SK-N-SH (cell line): Measurements from ENCODE around the gene P2RY11. TPM values are rescaled to one million over a fixed set of nuclear protein-coding genes. Genes with fewer than 3 reads are reported as not detected.
A peak's percentile ranks its signal among the peaks of the same experiment; 100 is the strongest.

Source experiments
- CTCF ChIA-PET: fragments of 300-600, 350-600 bp; formaldehyde crosslinking; extraction: SDS; loops from one replicate; lab custom pipeline; 2021; lab: Yijun Ruan, JAX
- POLR2A ChIA-PET: fragments of 350-600 bp; sonication (Branson Sonifier 250); formaldehyde crosslinking; extraction: SDS; loops from one replicate; lab custom pipeline; 2020; ENCODE audit warnings: antibody characterized with exemption, inconsistent platforms; lab: Yijun Ruan, JAX
- DNase-seq: peaks from one replicate; pipeline ENCODE4 v3.0.0; 2012
- H2AFZ ChIP-seq: fragments of 200-600 bp; sonication (generic); 2 replicates; pipeline ENCODE4 v1.8.1; 2016; ENCODE audit warnings: antibody characterized with exemption, mild to moderate bottlenecking, low read depth
- H3F3A ChIP-seq: fragments of 200-600 bp; sonication (generic); replicated peaks from 2 replicates; pipeline ENCODE3; 2016; ENCODE audit warnings: antibody characterized with exemption, mild to moderate bottlenecking; ENCODE audit not compliant: insufficient read depth
- H3K27ac ChIP-seq, 2 experiments: fragments of 200-500 bp in 1 of 2; fragments of 200-600 bp in 1 of 2; sonication (Bioruptor generic) in 1 of 2; sonication (generic), shearing (Covaris generic) in 1 of 2; 2 replicates each; pipeline versions ENCODE4 v1.5.1 to v1.6.1; 2014 to 2016; ENCODE audit warnings: low read depth in 2 of 2, inconsistent platforms in 1 of 2, low read length in 1 of 2, mild to moderate bottlenecking in 1 of 2, mixed read lengths in 1 of 2
- H3K27me3 ChIP-seq: fragments of 200-600 bp; sonication (generic), shearing (Covaris generic); 2 replicates; pipeline ENCODE4 v1.6.1; 2016; ENCODE audit warnings: mixed run types; ENCODE audit not compliant: insufficient read depth
- H3K36me3 ChIP-seq, 2 experiments: fragments of 200-500 bp in 1 of 2; fragments of 200-600 bp in 1 of 2; sonication (Bioruptor generic) in 1 of 2; sonication (generic) in 1 of 2; replicated peaks in 1 of 2; 2 replicates each; pipeline versions ENCODE3 to v1.5.1; 2014 to 2016; ENCODE audit warnings: low read length in 1 of 2, mild to moderate bottlenecking in 1 of 2; ENCODE audit not compliant: insufficient read depth in 2 of 2, control insufficient read depth in 1 of 2
- H3K4me1 ChIP-seq, 2 experiments: fragments of 200-500 bp in 1 of 2; fragments of 200-600 bp in 1 of 2; sonication (Bioruptor generic) in 1 of 2; sonication (generic), shearing (Covaris generic) in 1 of 2; 2 replicates each; pipeline versions ENCODE4 v1.5.1 to v1.6.1; 2014 to 2016; ENCODE audit warnings: low read depth in 1 of 2, low read length in 1 of 2, mixed run types in 1 of 2; ENCODE audit not compliant: insufficient read depth in 2 of 2, control insufficient read depth in 1 of 2
- H3K4me2 ChIP-seq: fragments of 200-600 bp; sonication (generic), shearing (Covaris generic); 2 replicates; pipeline ENCODE4 v1.6.1; 2017; ENCODE audit warnings: mixed run types
- H3K4me3 ChIP-seq, 2 experiments: fragments of 200-500 bp in 1 of 2; fragments of 200-600 bp in 1 of 2; sonication (Bioruptor generic) in 1 of 2; sonication (generic), shearing (Covaris generic) in 1 of 2; 2 replicates each; pipeline versions ENCODE4 v1.5.1 to v1.8.1; 2014 to 2016; ENCODE audit warnings: low read depth in 2 of 2, inconsistent platforms in 1 of 2, low read length in 1 of 2, mild to moderate bottlenecking in 1 of 2, mixed read lengths in 1 of 2, moderate library complexity in 1 of 2
- H3K79me2 ChIP-seq: fragments of 200-600 bp; sonication (generic); 2 replicates; pipeline ENCODE4 v1.8.1; 2017; ENCODE audit warnings: mild to moderate bottlenecking; ENCODE audit not compliant: insufficient read depth
- H3K9ac ChIP-seq: fragments of 200-600 bp; sonication (generic); 2 replicates; pipeline ENCODE4 v1.6.1; 2017; ENCODE audit warnings: mixed run types
- H3K9me2 ChIP-seq: fragments of 200-600 bp; sonication (generic); 2 replicates; pipeline ENCODE4 v1.6.1; 2017; ENCODE audit warnings: mixed run types
- H3K9me3 ChIP-seq: fragments of 200-600 bp; sonication (generic); 2 replicates; pipeline ENCODE4 v1.6.1; 2017; ENCODE audit warnings: mixed run types, mild to moderate bottlenecking, moderate library complexity
- H4K20me1 ChIP-seq: fragments of 200-600 bp; sonication (generic); 2 replicates; pipeline ENCODE4 v1.6.1; 2017; ENCODE audit warnings: mild to moderate bottlenecking, mixed run types; ENCODE audit not compliant: insufficient read depth
- CHD2 ChIP-seq: fragments of 150-350 bp; IDR thresholded peaks from 2 replicates; pipeline ENCODE4 v1.6.1; 2018; ENCODE audit warnings: low read length; ENCODE audit not compliant: partially characterized antibody
- FOXM1 ChIP-seq: IDR thresholded peaks from 2 replicates; pipeline ENCODE4 v1.4.0; 2012; ENCODE audit warnings: low read depth, mild to moderate bottlenecking
- GABPA ChIP-seq: IDR thresholded peaks from 2 replicates; pipeline ENCODE4 v1.4.0; 2012; ENCODE audit warnings: low read depth, mild to moderate bottlenecking
- GATA2 ChIP-seq: sonication (generic); formaldehyde crosslinking; IDR thresholded peaks from 2 replicates; pipeline ENCODE4 v1.5.0; 2020; ENCODE audit warnings: mild to moderate bottlenecking, missing genetic modification reagents
- NFIC ChIP-seq: IDR thresholded peaks from 2 replicates; pipeline ENCODE4 v1.4.0; 2012; ENCODE audit warnings: borderline replicate concordance
- NRF1 ChIP-seq: IDR thresholded peaks from 2 replicates; pipeline ENCODE4 v1.6.1; 2012; ENCODE audit warnings: low read depth, mild to moderate bottlenecking, low read length
- RCOR1 ChIP-seq: fragments of 150-350 bp; IDR thresholded peaks from 2 replicates; pipeline ENCODE4 v1.6.1; 2017; ENCODE audit warnings: antibody characterized with exemption, low read length
- RXRA ChIP-seq: IDR thresholded peaks from 2 replicates; pipeline ENCODE4 v1.4.0; 2012; ENCODE audit warnings: low read depth, mild to moderate bottlenecking, borderline replicate concordance
- SIN3A ChIP-seq: IDR thresholded peaks from 2 replicates; pipeline ENCODE4 v1.6.1; 2012; ENCODE audit warnings: low read depth, mild to moderate bottlenecking, low read length, moderate library complexity, borderline replicate concordance
- SMC3 ChIP-seq: IDR thresholded peaks from 2 replicates; pipeline ENCODE4 v1.6.1; 2012; ENCODE audit warnings: low read depth, low read length, improper control_type of control experiment
- TAF1 ChIP-seq: IDR thresholded peaks from 2 replicates; pipeline ENCODE4 v1.6.1; 2012; ENCODE audit warnings: low read depth, mild to moderate bottlenecking, low read length, moderate library complexity, borderline replicate concordance
- WGBS: methylation state at CpG from one replicate; pipeline ENCODE4 v1.1.6; 2017; ENCODE audit warnings: low lambda C conversion rate; 5-methylcytosine and 5-hydroxymethylcytosine counted together
- polyA plus RNA-seq, 3 experiments: library from polyadenylated mRNA; depleted of rRNA; stranded (reverse); fragments of >200 nt; gene quantifications; 2 replicates each; pipeline ENCODE4 v1.2.3, GENCODE V29; 2012
- TF ChIP-seq, protein P1 (sequence below): fragments of 150-350 bp; IDR thresholded peaks from 2 replicates; pipeline ENCODE4 v1.6.1; 2017; ENCODE audit warnings: antibody characterized with exemption, low read length, low read depth, borderline replicate concordance
- TF ChIP-seq, protein P2 (sequence below): IDR thresholded peaks from 2 replicates; pipeline ENCODE4 v1.4.0; 2012; ENCODE audit warnings: low read depth
- TF ChIP-seq, protein P3 (sequence below): IDR thresholded peaks from 2 replicates; pipeline ENCODE4 v1.4.0; 2012; ENCODE audit warnings: low read depth, borderline replicate concordance

P2RY11 gene
- polyA plus RNA-seq, 1 of the 3 experiments (the other 2 are of a cell fraction) = 6.8 TPM

DNA sequence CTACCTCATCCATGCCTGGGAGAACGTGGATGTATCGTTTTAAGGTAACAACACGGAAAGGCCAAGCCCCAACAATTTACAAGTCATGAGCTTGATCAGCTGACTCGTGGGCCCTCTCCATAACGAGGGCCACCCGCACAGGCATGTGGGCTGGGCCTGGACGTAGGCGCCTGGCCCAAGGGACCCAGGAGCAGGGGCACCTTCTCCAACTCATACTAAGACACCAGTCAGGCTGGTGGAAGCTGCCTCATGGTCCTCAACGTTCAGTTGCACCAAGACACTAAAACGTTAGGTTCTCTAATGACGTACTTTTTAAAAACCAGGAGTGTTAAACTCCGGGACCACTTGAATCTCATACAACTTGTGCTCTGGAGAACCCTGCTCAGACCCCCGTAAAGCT, 30.0 kb downstream of the P2RY11 start:
- H3K4me3 ChIP-seq = no peak overlapping the region
- H4K20me1 ChIP-seq = no peaks in the 10 kb centered on the region
- no peak overlapping the region for H2AFZ ChIP-seq
- 98% methylated on average over 13 of the region's 13 CpGs for WGBS
- no peak for TF ChIP-seq GATA2
- TF ChIP-seq, protein P1, sequence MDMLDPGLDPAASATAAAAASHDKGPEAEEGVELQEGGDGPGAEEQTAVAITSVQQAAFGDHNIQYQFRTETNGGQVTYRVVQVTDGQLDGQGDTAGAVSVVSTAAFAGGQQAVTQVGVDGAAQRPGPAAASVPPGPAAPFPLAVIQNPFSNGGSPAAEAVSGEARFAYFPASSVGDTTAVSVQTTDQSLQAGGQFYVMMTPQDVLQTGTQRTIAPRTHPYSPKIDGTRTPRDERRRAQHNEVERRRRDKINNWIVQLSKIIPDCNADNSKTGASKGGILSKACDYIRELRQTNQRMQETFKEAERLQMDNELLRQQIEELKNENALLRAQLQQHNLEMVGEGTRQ = no peak
- TF ChIP-seq, protein P2, sequence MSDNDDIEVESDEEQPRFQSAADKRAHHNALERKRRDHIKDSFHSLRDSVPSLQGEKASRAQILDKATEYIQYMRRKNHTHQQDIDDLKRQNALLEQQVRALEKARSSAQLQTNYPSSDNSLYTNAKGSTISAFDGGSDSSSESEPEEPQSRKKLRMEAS = no peak
- H3K9me3 ChIP-seq = no peaks in the 10 kb centered on the region
- peaks cover 0 to 38% of the 10 kb centered on the region in 2 experiments; a peak in 1 of 4 replicates for H3K4me1 ChIP-seq
- no peaks in the 10 kb centered on the region for H3K9me2 ChIP-seq
- CTCF ChIA-PET = interaction anchor here (0.6 kb wide), 1 partner anchor 24 kb away, joined by 3 read pairs; no protein-coding TSS in a partner anchor
- no peak for DNase-seq
- POLR2A ChIA-PET = no interaction called here
- H3K4me2 ChIP-seq = no peak overlapping the region
- H3K79me2 ChIP-seq = no peaks in the 10 kb centered on the region
- H3K36me3 ChIP-seq = peaks cover 31 to 87% of the 10 kb centered on the region in 2 experiments
- no peaks in the 10 kb centered on the region for H3F3A ChIP-seq
- no peak overlapping the region for H3K9ac ChIP-seq
- H3K27ac ChIP-seq = peak overlapping the region in 1 of 2 experiments; percentile 45; a peak in 2 of 4 replicates
- no peaks in the 10 kb centered on the region for H3K27me3 ChIP-seq

DNA sequence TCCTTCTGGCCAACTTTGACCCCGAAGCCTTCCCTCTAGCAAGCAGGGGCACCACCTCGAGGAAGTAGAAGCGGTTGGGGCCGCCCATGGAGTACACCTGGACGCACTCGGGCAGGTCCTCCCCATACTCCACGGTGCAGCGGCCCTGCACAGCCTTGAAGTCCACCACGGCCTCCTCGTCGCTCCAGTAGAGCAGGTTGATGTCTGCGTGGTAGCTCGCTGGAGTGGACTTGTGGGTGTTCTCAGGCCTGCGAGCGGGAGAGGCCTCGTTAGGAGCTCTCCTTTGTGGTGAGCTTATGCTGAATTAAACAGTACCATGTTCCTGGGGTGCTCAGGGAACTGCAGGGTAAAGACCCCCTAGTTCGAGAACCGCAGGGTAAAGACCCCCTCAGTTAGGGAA, 30.5 kb downstream of the P2RY11 start:
- Histone ChIP-seq H3K36me3 (peaks cover 36 to 89% of the 10 kb centered on the region in 2 experiments), H3F3A (no peaks in the 10 kb centered on the region), H3K9ac (no peak overlapping the region), H3K9me3 (no peaks in the 10 kb centered on the region), H3K9me2 (no peaks in the 10 kb centered on the region), H3K79me2 (no peaks in the 10 kb centered on the region), H4K20me1 (no peaks in the 10 kb centered on the region), H3K4me2 (no peak overlapping the region), H3K27me3 (no peaks in the 10 kb centered on the region), H3K4me3 (no peak overlapping the region), H3K27ac (no peak overlapping the region; a peak in 1 of 4 replicates), H2AFZ (no peak overlapping the region), H3K4me1 (peaks cover 0 to 37% of the 10 kb centered on the region in 2 experiments; a peak in 1 of 4 replicates)
- ChIA-PET CTCF (interaction anchor here (0.6 kb wide), 1 partner anchor 24 kb away, joined by 3 read pairs; no protein-coding TSS in a partner anchor), POLR2A (no interaction called here)
- no peak for DNase-seq
- no peak for TF ChIP-seq NRF1
- no peak for TF ChIP-seq SMC3
- whole genome bisulfite sequencing = 100% methylated on average over 5 of the region's 18 CpGs

DNA sequence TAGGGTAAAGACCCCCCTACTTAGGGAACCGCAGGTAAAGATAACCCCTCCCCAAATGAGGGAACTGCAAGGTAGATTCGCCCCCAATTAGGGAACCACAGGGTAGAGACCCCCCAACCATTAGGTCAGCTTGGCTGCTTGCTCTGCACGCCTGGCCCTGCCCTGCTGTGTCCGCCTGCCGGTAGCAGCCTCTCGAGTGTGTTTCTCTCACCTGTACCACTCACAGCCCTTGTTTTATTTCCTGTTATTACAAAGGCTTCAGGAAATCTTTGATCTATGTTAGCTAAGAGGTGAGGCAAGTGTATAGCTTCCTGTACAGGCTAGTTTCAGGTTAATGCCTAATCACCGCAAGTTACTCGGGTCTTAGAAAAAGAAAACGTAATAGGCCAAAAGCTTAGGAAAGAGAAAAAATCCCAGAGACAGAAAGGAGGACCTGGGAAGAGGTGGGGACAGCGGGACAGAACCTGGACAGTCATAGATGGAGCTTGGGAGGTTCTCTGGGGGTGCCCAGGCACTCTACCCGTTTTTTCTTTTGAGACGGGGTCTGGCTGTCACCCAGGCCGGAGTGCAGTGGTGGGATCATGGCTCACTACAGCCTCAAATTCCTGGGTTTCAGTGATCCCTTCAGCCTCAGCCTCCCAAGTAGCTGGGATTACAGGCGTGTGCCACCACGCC, 31.3 kb downstream of the P2RY11 start:
- DNase-seq = no peak
- Histone ChIP-seq H3K27ac (no peak overlapping the region; a peak in 1 of 4 replicates), H3K4me1 (peaks cover 0 to 28% of the 10 kb centered on the region in 2 experiments; a peak in 1 of 4 replicates), H3K4me3 (no peak overlapping the region), H3K9me3 (no peaks in the 10 kb centered on the region), H3K4me2 (no peak overlapping the region), H4K20me1 (no peaks in the 10 kb centered on the region), H3F3A (no peaks in the 10 kb centered on the region), H3K9me2 (no peaks in the 10 kb centered on the region), H3K36me3 (peaks cover 36 to 80% of the 10 kb centered on the region in 2 experiments), H3K9ac (no peak overlapping the region), H3K79me2 (no peaks in the 10 kb centered on the region), H3K27me3 (no peaks in the 10 kb centered on the region), H2AFZ (no peak overlapping the region)
- POLR2A ChIA-PET = interaction anchor here (0.6 to 0.7 kb wide), 2 partner anchors 28 to 52 kb away, joined by 3 to 5 read pairs; partner anchors contain the start of gene DNMT1
- CTCF ChIA-PET = interaction anchor here (1.1 kb wide), 1 partner anchor 108 kb away, joined by 3 read pairs; no protein-coding TSS in a partner anchor
- WGBS = 95% methylated on average over 15 of the region's 15 CpGs
- TF ChIP-seq TAF1 (no peak), CHD2 (no peak), RCOR1 (no peak), RXRA (no peak), SMC3 (no peak), FOXM1 (no peak), NFIC (no peak), SIN3A (no peak), GABPA (no peak)
- TF ChIP-seq, protein P1 = no peak
- TF ChIP-seq, protein P3, sequence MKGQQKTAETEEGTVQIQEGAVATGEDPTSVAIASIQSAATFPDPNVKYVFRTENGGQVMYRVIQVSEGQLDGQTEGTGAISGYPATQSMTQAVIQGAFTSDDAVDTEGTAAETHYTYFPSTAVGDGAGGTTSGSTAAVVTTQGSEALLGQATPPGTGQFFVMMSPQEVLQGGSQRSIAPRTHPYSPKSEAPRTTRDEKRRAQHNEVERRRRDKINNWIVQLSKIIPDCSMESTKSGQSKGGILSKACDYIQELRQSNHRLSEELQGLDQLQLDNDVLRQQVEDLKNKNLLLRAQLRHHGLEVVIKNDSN = no peak
- TF ChIP-seq, protein P2 = no peak
